Activated CD8-positive, alpha-beta memory T cell treated with anti-CD3 and anti-CD28 coated beads for 48 hours (primary cell): ENCODE results near the gene CHCHD3.

Experiments used
- DNase-seq, 3 experiments: peaks; one replicate each; pipeline ENCODE4 v3.0.0-alpha.2; 2020; ENCODE audit warnings: low read depth in 2 of 3, low spot score in 2 of 3

CHCHD3 gene

GRCh38 chr7:132752431-132752830 lies 329.5 kb downstream of the CHCHD3 start:
- DNase-seq = no peak

- DNase-seq = no peak
These were observed 330.6 kb downstream of the CHCHD3 start for GRCh38 chr7:132751244-132751647.

GRCh38 chr7:132750530-132751217 lies 331.2 kb downstream of the CHCHD3 start:
- DNase-seq = no peak

GRCh38 chr7:132750096-132750495 lies 331.8 kb downstream of the CHCHD3 start:
- DNase-seq = no peak

- no peak for DNase-seq
These were observed 336.4 kb downstream of the CHCHD3 start for GRCh38 chr7:132745510-132745909.

- no peak for DNase-seq
These were observed 337.9 kb downstream of the CHCHD3 start for GRCh38 chr7:132743974-132744373.

- DNase-seq = no peak
These were observed 339.7 kb downstream of the CHCHD3 start for GRCh38 chr7:132742189-132742612.

- DNase-seq = no peak
These were observed 341.7 kb downstream of the CHCHD3 start for GRCh38 chr7:132740176-132740575.

GRCh38 chr7:132739271-132739955 lies 342.5 kb downstream of the CHCHD3 start:
- DNase-seq = no peak

GRCh38 chr7:132738254-132738653 lies 343.6 kb downstream of the CHCHD3 start:
- no peak for DNase-seq

- DNase-seq = no peak
These were observed 346.4 kb downstream of the CHCHD3 start for GRCh38 chr7:132735476-132735875.
